ENCODE results near the gene PHKA2.
A peak's percentile ranks its signal among the peaks of the same experiment; 100 is the strongest.

Gene PHKA2, protein sequence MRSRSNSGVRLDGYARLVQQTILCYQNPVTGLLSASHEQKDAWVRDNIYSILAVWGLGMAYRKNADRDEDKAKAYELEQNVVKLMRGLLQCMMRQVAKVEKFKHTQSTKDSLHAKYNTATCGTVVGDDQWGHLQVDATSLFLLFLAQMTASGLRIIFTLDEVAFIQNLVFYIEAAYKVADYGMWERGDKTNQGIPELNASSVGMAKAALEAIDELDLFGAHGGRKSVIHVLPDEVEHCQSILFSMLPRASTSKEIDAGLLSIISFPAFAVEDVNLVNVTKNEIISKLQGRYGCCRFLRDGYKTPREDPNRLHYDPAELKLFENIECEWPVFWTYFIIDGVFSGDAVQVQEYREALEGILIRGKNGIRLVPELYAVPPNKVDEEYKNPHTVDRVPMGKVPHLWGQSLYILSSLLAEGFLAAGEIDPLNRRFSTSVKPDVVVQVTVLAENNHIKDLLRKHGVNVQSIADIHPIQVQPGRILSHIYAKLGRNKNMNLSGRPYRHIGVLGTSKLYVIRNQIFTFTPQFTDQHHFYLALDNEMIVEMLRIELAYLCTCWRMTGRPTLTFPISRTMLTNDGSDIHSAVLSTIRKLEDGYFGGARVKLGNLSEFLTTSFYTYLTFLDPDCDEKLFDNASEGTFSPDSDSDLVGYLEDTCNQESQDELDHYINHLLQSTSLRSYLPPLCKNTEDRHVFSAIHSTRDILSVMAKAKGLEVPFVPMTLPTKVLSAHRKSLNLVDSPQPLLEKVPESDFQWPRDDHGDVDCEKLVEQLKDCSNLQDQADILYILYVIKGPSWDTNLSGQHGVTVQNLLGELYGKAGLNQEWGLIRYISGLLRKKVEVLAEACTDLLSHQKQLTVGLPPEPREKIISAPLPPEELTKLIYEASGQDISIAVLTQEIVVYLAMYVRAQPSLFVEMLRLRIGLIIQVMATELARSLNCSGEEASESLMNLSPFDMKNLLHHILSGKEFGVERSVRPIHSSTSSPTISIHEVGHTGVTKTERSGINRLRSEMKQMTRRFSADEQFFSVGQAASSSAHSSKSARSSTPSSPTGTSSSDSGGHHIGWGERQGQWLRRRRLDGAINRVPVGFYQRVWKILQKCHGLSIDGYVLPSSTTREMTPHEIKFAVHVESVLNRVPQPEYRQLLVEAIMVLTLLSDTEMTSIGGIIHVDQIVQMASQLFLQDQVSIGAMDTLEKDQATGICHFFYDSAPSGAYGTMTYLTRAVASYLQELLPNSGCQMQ

DNA sequence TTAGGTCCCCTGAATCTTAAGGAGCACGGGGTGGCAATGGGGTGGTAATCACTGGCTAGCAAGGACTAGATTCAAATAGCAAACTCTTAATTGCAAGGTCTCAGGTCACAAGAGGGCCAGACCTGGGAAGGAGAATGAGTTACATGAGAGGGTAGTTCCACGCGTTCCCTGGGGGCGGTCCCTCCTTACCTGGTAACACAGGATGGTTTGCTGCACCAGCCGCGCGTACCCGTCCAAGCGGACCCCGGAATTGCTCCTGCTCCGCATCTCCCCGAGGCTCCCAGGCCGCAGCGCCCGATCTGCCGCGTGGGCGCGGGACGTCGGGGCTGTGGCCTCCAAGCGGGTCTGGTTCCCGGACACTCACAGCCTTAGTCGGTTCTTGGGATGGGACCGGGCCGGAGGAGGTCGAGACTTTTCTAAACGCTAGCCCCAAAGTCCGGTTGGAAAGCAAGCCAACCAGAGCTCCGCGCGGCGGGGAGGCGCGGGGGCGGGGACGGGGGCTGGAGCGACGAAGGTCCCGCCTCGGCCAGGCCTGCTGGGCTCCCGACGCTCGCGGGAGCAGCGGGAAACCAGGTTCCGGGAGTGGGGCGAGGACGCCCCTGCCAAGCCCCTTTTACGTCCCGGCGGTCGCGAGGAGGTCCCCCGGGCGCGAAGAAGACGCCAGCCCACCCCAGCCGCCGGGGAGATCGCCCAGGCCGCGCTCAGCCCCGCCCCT lies at the start of gene PHKA2:
Gene PHKA2, minus strand, starts transcription at position 449 of the 715 bp plus-strand sequence. Its CDS starts 182 bp downstream, at position 267.
- peak within 1 kb of the TSS; percentile 77 for H3K4me3 ChIP-seq (ENCODE audit: low read depth, low read length)
- peak within 1 kb of the TSS; percentile 76 for H3K9ac ChIP-seq
- H3K36me3 ChIP-seq (ENCODE audit: control insufficient read depth, insufficient read depth, low read length), result no peaks in the 10 kb centered on the region
- TF ChIP-seq, protein P1, sequence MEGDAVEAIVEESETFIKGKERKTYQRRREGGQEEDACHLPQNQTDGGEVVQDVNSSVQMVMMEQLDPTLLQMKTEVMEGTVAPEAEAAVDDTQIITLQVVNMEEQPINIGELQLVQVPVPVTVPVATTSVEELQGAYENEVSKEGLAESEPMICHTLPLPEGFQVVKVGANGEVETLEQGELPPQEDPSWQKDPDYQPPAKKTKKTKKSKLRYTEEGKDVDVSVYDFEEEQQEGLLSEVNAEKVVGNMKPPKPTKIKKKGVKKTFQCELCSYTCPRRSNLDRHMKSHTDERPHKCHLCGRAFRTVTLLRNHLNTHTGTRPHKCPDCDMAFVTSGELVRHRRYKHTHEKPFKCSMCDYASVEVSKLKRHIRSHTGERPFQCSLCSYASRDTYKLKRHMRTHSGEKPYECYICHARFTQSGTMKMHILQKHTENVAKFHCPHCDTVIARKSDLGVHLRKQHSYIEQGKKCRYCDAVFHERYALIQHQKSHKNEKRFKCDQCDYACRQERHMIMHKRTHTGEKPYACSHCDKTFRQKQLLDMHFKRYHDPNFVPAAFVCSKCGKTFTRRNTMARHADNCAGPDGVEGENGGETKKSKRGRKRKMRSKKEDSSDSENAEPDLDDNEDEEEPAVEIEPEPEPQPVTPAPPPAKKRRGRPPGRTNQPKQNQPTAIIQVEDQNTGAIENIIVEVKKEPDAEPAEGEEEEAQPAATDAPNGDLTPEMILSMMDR (IDR thresholded peaks at IDR 0.05), result no peak
- H3K27me3 ChIP-seq (ENCODE audit: control insufficient read depth, insufficient read depth, low read length), result no peaks in the 10 kb centered on the region
- peak within 1 kb of the TSS; percentile 75 for H3K4me2 ChIP-seq (ENCODE audit: low read length)
- H2AFZ ChIP-seq, result peak within 1 kb of the TSS; percentile 94
- no peaks in the 10 kb centered on the region for H3K9me3 ChIP-seq (ENCODE audit: control insufficient read depth, low read length)
- peaks cover 3% of the 10 kb centered on the region for H3K79me2 ChIP-seq
- H3K4me1 ChIP-seq, result peaks cover 3% of the 10 kb centered on the region
- H3K27ac ChIP-seq, result peak within 1 kb of the TSS; percentile 90

DNA sequence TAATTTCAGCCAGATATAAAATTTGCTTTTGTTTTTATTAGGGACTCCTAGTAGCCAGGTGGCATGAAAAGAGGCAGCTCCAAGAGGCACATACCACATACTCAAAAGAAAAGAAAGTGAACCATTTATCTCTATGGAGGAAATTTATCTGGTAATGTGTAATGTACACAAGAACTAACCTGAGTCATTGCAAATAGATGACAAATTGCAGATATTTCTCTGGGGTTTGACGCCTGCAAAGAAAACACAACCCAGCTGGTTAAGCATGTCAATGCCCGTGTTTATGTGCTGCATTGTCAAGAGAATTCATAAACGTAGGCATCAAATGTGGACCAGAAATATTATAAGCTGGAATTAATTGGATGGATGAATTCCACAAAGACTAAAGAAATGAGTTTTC lies 46.9 kb upstream of the PHKA2 start:
- no peaks in the 10 kb centered on the region for H3K36me3 ChIP-seq (ENCODE audit: control insufficient read depth, insufficient read depth, low read length)
- H3K9me3 ChIP-seq (ENCODE audit: control insufficient read depth, low read length), result no peaks in the 10 kb centered on the region
- H3K4me1 ChIP-seq, result no peaks in the 10 kb centered on the region
- no peak overlapping the region for H2AFZ ChIP-seq
- no peaks in the 10 kb centered on the region for H3K79me2 ChIP-seq
- no peak overlapping the region for H3K27ac ChIP-seq
- no peak overlapping the region for H3K4me3 ChIP-seq (ENCODE audit: low read depth, low read length)
- no peaks in the 10 kb centered on the region for H3K27me3 ChIP-seq (ENCODE audit: control insufficient read depth, insufficient read depth, low read length)
- H3K9ac ChIP-seq, result no peak overlapping the region
- no peak overlapping the region for H3K4me2 ChIP-seq (ENCODE audit: low read length)
- TF ChIP-seq, protein P1 (IDR thresholded peaks at IDR 0.05), result no peak

DNA sequence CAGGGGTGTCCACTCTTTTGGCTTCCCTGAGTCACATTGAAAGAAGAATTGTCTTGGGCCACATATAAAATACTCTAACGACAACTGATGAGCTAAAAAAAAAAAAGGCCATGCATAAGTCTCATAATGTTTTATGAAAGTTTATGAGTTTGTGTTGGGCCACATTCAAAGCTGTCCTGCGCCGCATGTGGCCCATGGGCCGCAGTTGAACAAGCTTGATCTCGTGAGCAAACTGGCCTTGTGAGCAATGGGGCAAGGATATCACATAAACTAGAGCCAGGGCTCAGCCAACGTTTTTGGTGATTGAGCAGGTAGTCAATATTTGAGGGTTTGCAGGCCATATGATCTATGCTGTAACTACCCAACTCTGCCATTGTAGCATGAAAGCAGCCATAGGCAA lies 44.6 kb upstream of the PHKA2 start:
- H3K79me2 ChIP-seq, result no peaks in the 10 kb centered on the region
- H3K27me3 ChIP-seq (ENCODE audit: control insufficient read depth, insufficient read depth, low read length), result no peaks in the 10 kb centered on the region
- no peaks in the 10 kb centered on the region for H3K36me3 ChIP-seq (ENCODE audit: control insufficient read depth, insufficient read depth, low read length)
- no peak overlapping the region for H3K27ac ChIP-seq
- H3K4me3 ChIP-seq (ENCODE audit: low read depth, low read length), result no peak overlapping the region
- H3K4me2 ChIP-seq (ENCODE audit: low read length), result no peak overlapping the region
- H3K4me1 ChIP-seq, result no peaks in the 10 kb centered on the region
- no peak overlapping the region for H2AFZ ChIP-seq
- TF ChIP-seq, protein P1 (IDR thresholded peaks at IDR 0.05), result no peak
- no peak overlapping the region for H3K9ac ChIP-seq
- no peaks in the 10 kb centered on the region for H3K9me3 ChIP-seq (ENCODE audit: control insufficient read depth, low read length)

DNA sequence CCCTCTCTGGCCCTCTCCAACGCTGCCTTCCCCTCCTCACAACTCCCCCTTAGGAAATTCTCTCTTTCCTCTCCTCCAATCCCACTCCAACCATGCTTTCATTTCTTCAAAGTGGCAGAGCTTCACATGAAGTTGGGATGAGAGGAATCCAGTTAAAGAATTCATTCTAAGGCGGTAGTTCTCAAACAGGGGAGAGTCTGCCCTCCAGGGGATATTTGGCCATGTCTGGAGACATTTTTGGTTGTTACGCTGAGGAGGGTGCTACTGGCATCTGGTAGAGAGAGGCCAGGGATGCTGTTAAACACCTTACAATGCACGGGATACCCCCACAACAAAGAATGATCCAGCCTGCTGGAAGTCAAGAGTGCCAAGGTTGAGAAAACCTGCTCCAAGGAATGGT lies 40.5 kb upstream of the PHKA2 start:
- H3K9me3 ChIP-seq (ENCODE audit: control insufficient read depth, low read length), result no peaks in the 10 kb centered on the region
- TF ChIP-seq, protein P1 (IDR thresholded peaks at IDR 0.05), result no peak
- no peaks in the 10 kb centered on the region for H3K36me3 ChIP-seq (ENCODE audit: control insufficient read depth, insufficient read depth, low read length)
- no peak overlapping the region for H2AFZ ChIP-seq
- H3K9ac ChIP-seq, result no peak overlapping the region
- no peaks in the 10 kb centered on the region for H3K27me3 ChIP-seq (ENCODE audit: control insufficient read depth, insufficient read depth, low read length)
- H3K4me3 ChIP-seq (ENCODE audit: low read depth, low read length), result no peak overlapping the region
- H3K27ac ChIP-seq, result no peak overlapping the region
- no peaks in the 10 kb centered on the region for H3K79me2 ChIP-seq
- H3K4me1 ChIP-seq, result no peaks in the 10 kb centered on the region
- no peak overlapping the region for H3K4me2 ChIP-seq (ENCODE audit: low read length)
